Esophagus mucosa (tissue), 1 donor: ENCODE results near the gene RNF141. TPM values are rescaled to one million over a fixed set of nuclear protein-coding genes. Genes with fewer than 3 reads are reported as not detected.

Experiments used
- ATAC-seq: fragments of 200-7000 bp; cut with Tn5 transposase; one replicate; pipeline ENCODE4 v1.9.1; 2020
- total RNA-seq: library from RNA; stranded (reverse); gene quantifications from one replicate; pipeline ENCODE4 v1.2.4, GENCODE V29; 2023
- donor health status: DM: yes; HTN: yes; CAD: no.

RNF141 gene
- total RNA-seq, 1 donor from 2014 or later, result 69.5 TPM

GRCh38 chr11:10561043-10561818, 20.2 kb upstream of the RNF141 start:
- ATAC-seq, result peak; percentile 75

- no peak for ATAC-seq
These were observed 17.3 kb upstream of the RNF141 start for GRCh38 chr11:10558288-10558687.

- ATAC-seq, result peak; percentile 48
These were observed 15.6 kb upstream of the RNF141 start for GRCh38 chr11:10556590-10556989.

- no peak for ATAC-seq
These were observed 10.9 kb upstream of the RNF141 start for GRCh38 chr11:10551845-10552352.

- ATAC-seq, result no peak
These were observed 10.3 kb upstream of the RNF141 start for GRCh38 chr11:10551290-10551592.

- ATAC-seq, result no peak
These were observed 9.7 kb upstream of the RNF141 start for GRCh38 chr11:10550503-10551289.

- ATAC-seq, result no peak
These were observed 3.8 kb upstream of the RNF141 start for GRCh38 chr11:10544491-10545465.

GRCh38 chr11:10543782-10544181, 2.8 kb upstream of the RNF141 start:
- ATAC-seq, result no peak

GRCh38 chr11:10542776-10543175, 1.8 kb upstream of the RNF141 start:
- no peak for ATAC-seq

GRCh38 chr11:10541561-10541930, 559 bp upstream of the RNF141 start:
- ATAC-seq, result peak; percentile 39

GRCh38 chr11:10540546-10540914, 457 bp downstream of the RNF141 start:
- ATAC-seq, result peak; percentile 34

GRCh38 chr11:10539339-10539738, 1.6 kb downstream of the RNF141 start:
- no peak for ATAC-seq

GRCh38 chr11:10538924-10539323, 2.1 kb downstream of the RNF141 start:
- ATAC-seq, result no peak

- ATAC-seq, result no peak
These were observed 3.4 kb downstream of the RNF141 start for GRCh38 chr11:10537600-10537999.

- ATAC-seq, result no peak
These were observed 6.7 kb downstream of the RNF141 start for GRCh38 chr11:10534316-10534715.

- no peak for ATAC-seq
These were observed 7.7 kb downstream of the RNF141 start for GRCh38 chr11:10533323-10533722.

- no peak for ATAC-seq
These were observed 8.5 kb downstream of the RNF141 start for GRCh38 chr11:10532526-10532925.

- ATAC-seq, result no peak
These were observed 11.7 kb downstream of the RNF141 start for GRCh38 chr11:10529279-10529678.

GRCh38 chr11:10528121-10528520, 12.9 kb downstream of the RNF141 start:
- no peak for ATAC-seq

- ATAC-seq, result peak; percentile 83
These were observed 13.7 kb downstream of the RNF141 start for GRCh38 chr11:10526974-10527918.

GRCh38 chr11:10524471-10524870, 16.5 kb downstream of the RNF141 start:
- ATAC-seq, result no peak

- peak; percentile 78 for ATAC-seq
These were observed 18.1 kb downstream of the RNF141 start for GRCh38 chr11:10522921-10523320.
